Astrocyte (in vitro differentiated cells and primary cell): ENCODE results near the gene AKAP8L.

Source experiments
- CTCF ChIP-seq: IDR thresholded peaks from 2 replicates; pipeline ENCODE4 v1.5.1; 2011; ENCODE audit warnings: low read depth, mild to moderate bottlenecking, inconsistent platforms, low read length, moderate library complexity; ENCODE audit not compliant: insufficient read depth
- EZH2 ChIP-seq: IDR thresholded peaks from 2 replicates; pipeline ENCODE4 v1.6.1; 2012; ENCODE audit warnings: mild to moderate bottlenecking, low read length, inconsistent platforms; ENCODE audit not compliant: insufficient read depth

DNA sequence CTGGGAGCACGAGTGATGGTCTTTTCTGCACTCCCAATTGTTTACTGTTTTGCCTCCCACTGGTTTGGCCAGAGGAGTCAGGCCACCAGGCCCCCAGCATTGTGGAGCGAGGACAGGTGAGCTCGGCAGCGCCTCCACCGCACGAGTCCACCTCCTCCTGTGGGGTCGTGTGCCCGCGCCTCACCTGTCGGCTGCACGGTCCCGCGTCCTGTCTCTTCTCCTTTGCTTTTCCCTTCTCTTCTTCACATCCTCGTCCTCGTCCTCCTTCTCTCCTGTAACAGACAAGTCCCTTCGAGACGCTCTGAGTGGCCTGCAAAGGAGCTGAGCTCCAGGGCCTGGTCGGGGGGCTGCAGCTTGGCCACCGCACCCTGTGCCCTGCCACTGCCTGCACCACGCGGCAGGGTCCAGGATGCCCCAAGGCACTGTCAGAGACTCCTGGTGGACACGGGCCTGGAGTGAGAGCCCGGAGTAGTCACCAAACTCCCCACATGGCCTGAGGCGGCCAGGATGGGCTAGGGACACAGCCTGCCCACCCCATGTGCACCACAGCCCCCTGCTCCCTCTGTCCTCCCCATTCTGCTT, 50.6 kb downstream of the AKAP8L start:
- TF ChIP-seq CTCF = no peak
- no peak for TF ChIP-seq EZH2
